HUES64 (cell line): Measurements from ENCODE around the gene MAP3K7.

Source experiments
- H3K27ac ChIP-seq: 2 replicates; pipeline ENCODE4 v1.7.0; 2013; ENCODE audit warnings: low read depth, low read length, inconsistent platforms
- H3K27me3 ChIP-seq: 2 replicates; pipeline ENCODE4 v1.6.1; 2013; ENCODE audit warnings: mild to moderate bottlenecking, low read length; ENCODE audit not compliant: insufficient read depth
- H3K36me3 ChIP-seq: 2 replicates; pipeline ENCODE4 v1.6.1; 2013; ENCODE audit warnings: mild to moderate bottlenecking, low read length; ENCODE audit not compliant: insufficient read depth
- H3K4me1 ChIP-seq: 2 replicates; pipeline ENCODE4 v1.6.1; 2013; ENCODE audit warnings: mild to moderate bottlenecking, low read length, moderate library complexity; ENCODE audit not compliant: insufficient read depth
- H3K4me3 ChIP-seq: 2 replicates; pipeline ENCODE4 v1.5.1; 2013; ENCODE audit warnings: mild to moderate bottlenecking, low read length, moderate library complexity
- H3K9ac ChIP-seq: 2 replicates; pipeline ENCODE4 v1.6.1; 2013; ENCODE audit warnings: mild to moderate bottlenecking, low read depth, low read length
- H3K9me3 ChIP-seq: 2 replicates; pipeline ENCODE4 v1.6.1; 2013; ENCODE audit warnings: low read depth, low read length; ENCODE audit not compliant: insufficient read depth
- WGBS: fragments of 150-250, 120-280 bp; methylation state at CpG from one replicate; pipeline ENCODE4 v1.1.7; 2013; ENCODE audit warnings: missing lambda C conversion rate; 5-methylcytosine and 5-hydroxymethylcytosine counted together

Gene MAP3K7

DNA sequence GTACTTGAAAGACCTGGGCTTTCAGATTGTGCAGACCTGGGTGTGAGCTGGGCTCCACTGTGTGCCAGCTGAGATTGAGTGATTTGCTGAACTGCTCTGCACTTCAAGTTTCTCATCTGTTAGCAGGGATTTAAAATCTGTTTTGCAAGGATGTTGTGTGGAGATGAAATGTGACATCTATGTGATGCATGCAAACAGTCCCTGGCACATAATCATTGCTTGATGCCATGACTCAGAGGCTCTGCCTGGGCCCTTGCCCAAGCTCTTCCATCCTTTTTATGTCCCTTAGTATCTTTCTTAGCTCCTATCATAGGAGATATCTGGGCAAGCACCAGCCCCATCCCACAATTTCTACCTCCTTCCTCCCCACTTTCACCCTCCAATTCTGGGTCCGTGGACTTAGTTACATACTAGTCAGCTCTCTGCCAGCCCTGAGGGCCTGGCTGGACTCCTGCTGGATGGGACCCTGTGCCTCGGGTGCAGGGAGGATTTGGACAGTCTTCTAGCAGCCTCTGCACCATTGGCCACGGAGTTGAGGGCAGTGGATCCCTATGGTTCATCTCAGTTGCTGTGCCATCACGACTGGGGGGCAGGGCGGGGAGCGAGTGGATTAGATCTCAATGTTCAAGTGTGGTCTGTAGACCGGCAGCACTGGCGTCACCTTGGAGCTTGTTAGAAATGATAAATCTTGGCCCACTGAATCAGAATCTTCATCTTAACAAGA lies 103.6 kb downstream of the MAP3K7 start:
- H3K27ac ChIP-seq, result no peak overlapping the region
- H3K4me1 ChIP-seq, result peaks cover 35% of the 10 kb centered on the region
- 94% methylated on average over 8 of the region's 8 CpGs for WGBS
- H3K27me3 ChIP-seq, result no peaks in the 10 kb centered on the region
- no peak overlapping the region for H3K9ac ChIP-seq
- no peaks in the 10 kb centered on the region for H3K36me3 ChIP-seq
- peaks cover 13% of the 10 kb centered on the region; the same call in 1 of the 2 replicates for H3K9me3 ChIP-seq
- H3K4me3 ChIP-seq, result no peak overlapping the region

DNA sequence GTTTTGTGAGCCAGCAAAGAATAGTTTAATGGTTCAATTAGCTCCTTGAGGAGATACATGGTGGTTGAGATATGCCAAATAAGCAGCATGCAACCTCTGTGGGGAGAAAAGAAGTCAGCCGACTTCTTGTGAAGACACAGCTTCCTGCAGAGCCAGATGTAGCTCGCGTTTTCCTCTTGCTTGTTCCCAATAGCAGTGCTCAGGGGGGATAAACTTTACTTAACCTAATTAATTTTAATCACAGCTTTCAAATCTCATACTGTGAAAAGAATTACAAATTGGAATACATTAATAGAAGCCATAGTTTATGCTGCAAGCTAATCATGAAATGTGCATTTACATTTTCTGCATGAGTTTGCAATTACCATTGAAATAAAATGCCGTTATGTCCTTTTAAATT lies 106.2 kb downstream of the MAP3K7 start:
- no peak overlapping the region for H3K27ac ChIP-seq
- no peaks in the 10 kb centered on the region for H3K27me3 ChIP-seq
- peaks cover 41% of the 10 kb centered on the region for H3K4me1 ChIP-seq
- H3K36me3 ChIP-seq, result no peaks in the 10 kb centered on the region
- no peak overlapping the region for H3K4me3 ChIP-seq
- 0 out of 2 replicates have a peak, but pooled peaks cover 1% of the 10 kb centered on the region for H3K9me3 ChIP-seq
- no peak overlapping the region for H3K9ac ChIP-seq
- WGBS, result 64% methylated on average over 4 of the region's 4 CpGs

DNA sequence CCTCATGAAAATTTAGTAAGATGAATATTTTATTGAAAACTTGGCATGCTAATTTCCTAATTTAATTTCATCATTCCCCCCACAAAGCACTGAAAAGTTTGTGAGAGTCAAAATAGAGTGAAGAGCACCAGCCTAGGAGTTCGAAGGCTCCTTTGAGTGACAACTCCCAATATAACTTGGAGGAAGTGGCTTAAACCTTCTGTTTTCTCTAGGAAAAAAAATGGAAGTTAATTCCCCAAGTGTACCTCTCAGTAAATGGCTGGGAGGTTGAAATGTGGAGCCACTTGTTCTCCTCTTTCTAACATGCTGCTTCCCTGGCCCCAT lies 107.3 kb downstream of the MAP3K7 start:
- H3K27ac ChIP-seq, result no peak overlapping the region
- H3K4me1 ChIP-seq, result peaks cover 31% of the 10 kb centered on the region
- no peaks in the 10 kb centered on the region for H3K36me3 ChIP-seq
- H3K27me3 ChIP-seq, result no peaks in the 10 kb centered on the region
- H3K9me3 ChIP-seq, result no peaks in the 10 kb centered on the region
- no peak overlapping the region for H3K9ac ChIP-seq
- H3K4me3 ChIP-seq, result no peak overlapping the region
- WGBS, result 86% methylated on average over 1 of the region's 1 CpG

DNA sequence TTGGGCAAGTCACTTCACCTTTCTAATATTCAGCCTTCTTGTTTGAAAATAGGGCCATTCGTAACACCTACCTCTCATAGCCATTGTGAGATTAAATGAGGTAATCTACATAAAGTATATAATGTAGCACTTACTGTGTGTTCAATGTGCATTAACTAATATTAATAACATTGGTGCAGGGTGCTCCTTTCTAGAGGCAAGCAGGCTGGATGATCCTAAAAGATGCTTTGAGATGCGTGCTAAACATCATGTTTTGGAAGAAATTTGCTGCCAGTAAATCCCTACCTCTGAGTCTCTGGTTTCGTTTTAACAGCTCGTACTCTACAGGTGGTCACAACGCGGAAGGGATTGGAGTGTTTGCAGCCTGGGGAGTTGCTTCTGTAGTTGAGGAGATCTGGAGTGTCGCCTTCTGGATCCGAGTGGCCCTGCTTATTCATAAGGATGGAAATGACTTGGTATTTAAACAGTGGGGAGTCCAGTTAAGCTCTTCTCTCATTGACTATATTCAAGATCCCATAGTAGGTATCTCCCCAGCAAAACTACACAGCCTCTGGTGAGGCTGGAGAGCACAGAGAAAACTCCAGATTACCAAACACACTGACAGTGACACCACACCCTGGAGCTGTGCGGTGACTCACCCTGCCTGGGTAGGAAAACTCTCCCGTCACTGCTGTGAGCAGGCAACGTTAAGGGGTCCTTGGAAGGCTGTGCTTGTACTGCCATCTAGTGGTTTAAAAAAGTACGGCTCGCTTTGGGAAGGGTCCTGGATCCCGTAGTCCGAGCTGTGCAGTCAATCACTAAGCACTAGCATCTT lies 107.9 kb downstream of the MAP3K7 start:
- Histone ChIP-seq H3K36me3 (no peaks in the 10 kb centered on the region), H3K27me3 (no peaks in the 10 kb centered on the region), H3K4me1 (peaks cover 25% of the 10 kb centered on the region), H3K27ac (no peak overlapping the region), H3K9ac (no peak overlapping the region), H3K4me3 (no peak overlapping the region), H3K9me3 (no peaks in the 10 kb centered on the region)
- WGBS, result 28% methylated on average over 12 of the region's 15 CpGs

DNA sequence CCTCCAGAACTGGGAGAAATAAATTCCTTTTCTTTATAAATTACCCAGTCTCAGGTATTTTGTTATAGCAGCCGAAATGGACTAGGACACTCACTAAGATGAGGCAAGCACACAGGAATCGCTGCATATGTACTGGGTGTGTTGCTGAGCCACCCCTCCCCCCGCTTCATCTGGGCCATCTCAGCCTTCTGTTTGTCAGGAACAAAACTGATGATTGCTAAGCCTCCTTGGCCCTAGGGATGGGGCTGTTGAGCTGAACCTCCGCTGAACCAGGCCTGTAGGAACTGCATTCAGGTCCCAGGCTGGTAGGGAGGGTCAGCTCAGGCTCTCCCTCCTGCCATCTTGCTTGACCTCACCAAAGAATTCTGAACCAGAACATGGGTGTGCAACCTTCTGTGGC lies 108.6 kb downstream of the MAP3K7 start:
- H3K27me3 ChIP-seq, result no peaks in the 10 kb centered on the region
- H3K4me3 ChIP-seq, result no peak overlapping the region
- peaks cover 22% of the 10 kb centered on the region for H3K4me1 ChIP-seq
- H3K9me3 ChIP-seq, result no peaks in the 10 kb centered on the region
- no peak overlapping the region for H3K9ac ChIP-seq
- no peak overlapping the region for H3K27ac ChIP-seq
- WGBS, result 64% methylated on average over 4 of the region's 4 CpGs
- H3K36me3 ChIP-seq, result no peaks in the 10 kb centered on the region

DNA sequence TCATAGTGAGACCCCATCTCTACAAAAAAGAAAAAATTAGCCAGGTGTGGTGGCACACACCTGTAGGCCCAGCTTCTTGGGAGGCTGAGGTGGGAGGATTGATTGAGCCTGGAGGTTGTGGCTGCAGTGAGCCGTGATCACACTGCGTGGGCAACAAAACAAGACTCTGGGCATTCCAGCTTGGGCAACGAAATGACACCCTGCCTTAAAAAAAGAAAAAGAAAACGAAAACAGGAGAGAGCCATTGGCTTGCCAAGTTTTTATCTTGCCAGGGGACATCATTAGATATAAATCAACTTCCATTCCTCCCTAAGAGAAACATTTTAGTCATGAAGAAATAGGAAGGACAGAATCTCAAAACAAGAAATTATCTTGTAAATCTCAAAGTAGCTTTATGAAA lies 109.5 kb downstream of the MAP3K7 start:
- Histone ChIP-seq H3K9me3 (no peaks in the 10 kb centered on the region), H3K27me3 (no peaks in the 10 kb centered on the region), H3K9ac (no peak overlapping the region), H3K4me3 (no peak overlapping the region), H3K36me3 (no peaks in the 10 kb centered on the region), H3K27ac (no peak overlapping the region), H3K4me1 (peaks cover 22% of the 10 kb centered on the region)
- 92% methylated on average over 4 of the region's 4 CpGs for WGBS

DNA sequence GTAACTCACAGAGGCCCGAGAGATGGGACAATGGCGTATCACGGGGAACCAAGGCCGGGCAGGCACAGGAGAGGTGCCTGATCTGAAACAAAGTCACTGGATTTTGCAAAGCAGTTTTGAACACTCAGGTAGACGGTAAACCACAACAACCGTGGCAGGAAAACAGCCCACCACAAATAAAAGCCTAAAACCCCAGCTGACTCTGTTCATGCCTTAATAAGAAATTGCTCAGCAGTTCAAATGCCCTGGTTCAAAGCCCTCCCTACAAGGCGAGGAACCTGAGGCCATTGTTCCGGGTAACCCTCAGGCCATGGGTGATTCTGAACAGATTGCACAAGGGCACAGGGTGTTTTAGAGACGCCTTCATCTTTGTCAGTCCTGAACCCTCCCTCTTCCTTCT lies 114.2 kb downstream of the MAP3K7 start:
- no peak overlapping the region for H3K9ac ChIP-seq
- no peaks in the 10 kb centered on the region for H3K36me3 ChIP-seq
- H3K4me1 ChIP-seq, result peaks cover 11% of the 10 kb centered on the region
- no peaks in the 10 kb centered on the region for H3K9me3 ChIP-seq
- no peak overlapping the region for H3K27ac ChIP-seq
- H3K4me3 ChIP-seq, result no peak overlapping the region
- 95% methylated on average over 9 of the region's 9 CpGs for WGBS
- no peaks in the 10 kb centered on the region for H3K27me3 ChIP-seq

DNA sequence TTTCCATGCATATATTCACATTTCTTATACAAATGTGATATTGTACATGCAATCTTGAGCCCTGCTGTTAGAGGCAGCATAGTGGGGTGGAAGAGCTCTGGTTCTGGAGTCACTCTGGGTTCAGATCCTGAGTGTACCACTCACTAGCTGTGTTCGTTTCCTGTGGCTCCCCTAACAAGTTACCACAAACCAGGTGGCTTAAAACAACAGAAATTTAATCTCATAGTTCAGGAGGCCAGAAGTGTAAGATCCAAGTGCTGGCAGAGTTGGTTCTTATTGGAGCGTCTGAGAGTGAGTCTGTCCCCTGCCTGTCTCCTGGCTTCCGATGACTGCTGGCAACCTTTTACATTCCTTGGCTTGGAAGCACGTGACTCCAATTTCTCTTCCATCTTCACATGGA lies 115.6 kb downstream of the MAP3K7 start:
- no peak overlapping the region for H3K9ac ChIP-seq
- no peaks in the 10 kb centered on the region for H3K9me3 ChIP-seq
- H3K36me3 ChIP-seq, result no peaks in the 10 kb centered on the region
- peaks cover 19% of the 10 kb centered on the region for H3K4me1 ChIP-seq
- H3K27ac ChIP-seq, result no peak overlapping the region
- H3K27me3 ChIP-seq, result no peaks in the 10 kb centered on the region
- no peak overlapping the region for H3K4me3 ChIP-seq
- WGBS, result 80% methylated on average over 4 of the region's 4 CpGs

DNA sequence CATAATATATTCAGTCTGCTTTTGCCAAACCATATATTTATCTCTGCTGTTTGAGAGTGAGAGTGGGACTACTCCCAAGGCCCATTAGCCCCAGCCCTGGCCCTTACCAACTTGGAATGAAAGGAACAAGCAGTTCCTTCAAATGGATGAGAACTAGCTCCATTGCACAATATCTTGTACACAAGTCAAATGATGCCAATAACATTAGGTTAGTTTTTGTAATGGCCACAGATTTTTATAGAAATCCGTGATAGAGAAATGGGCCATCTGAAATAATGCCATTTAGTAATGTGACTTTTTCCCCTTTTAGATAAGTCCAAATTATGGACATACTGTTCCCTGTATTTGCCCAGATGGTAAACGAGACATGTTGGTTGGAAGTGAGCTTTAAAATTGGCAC lies 117.0 kb downstream of the MAP3K7 start:
- 89% methylated on average over 1 of the region's 2 CpGs for WGBS
- Histone ChIP-seq H3K4me3 (no peak overlapping the region), H3K4me1 (peaks cover 23% of the 10 kb centered on the region), H3K9ac (no peak overlapping the region), H3K9me3 (no peaks in the 10 kb centered on the region), H3K36me3 (no peaks in the 10 kb centered on the region), H3K27me3 (no peaks in the 10 kb centered on the region), H3K27ac (no peak overlapping the region)

DNA sequence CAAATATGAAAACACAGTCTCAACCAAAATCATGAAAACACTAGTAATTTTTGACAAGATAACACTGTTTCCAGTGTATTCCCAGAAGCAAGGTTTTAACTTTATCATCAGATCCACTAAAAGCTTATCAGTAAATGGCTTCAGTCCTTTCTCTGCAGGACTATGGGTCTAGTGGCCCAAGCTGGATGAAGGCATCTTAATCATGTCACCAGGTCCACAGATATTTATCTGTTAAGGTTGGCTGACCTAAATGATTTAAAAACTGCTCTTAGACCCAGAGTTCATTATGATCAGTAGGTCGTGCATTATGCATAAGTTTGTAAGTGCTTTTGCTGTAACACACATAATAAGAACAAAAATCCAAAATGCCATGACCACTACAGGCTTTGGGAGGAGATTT lies 118.0 kb downstream of the MAP3K7 start:
- WGBS, result no CpG with 5 or more reads among the region's 1 CpG
- Histone ChIP-seq H3K9ac (no peak overlapping the region), H3K9me3 (no peaks in the 10 kb centered on the region), H3K27ac (no peak overlapping the region), H3K27me3 (no peaks in the 10 kb centered on the region), H3K36me3 (no peaks in the 10 kb centered on the region), H3K4me1 (peaks cover 23% of the 10 kb centered on the region), H3K4me3 (no peak overlapping the region)

DNA sequence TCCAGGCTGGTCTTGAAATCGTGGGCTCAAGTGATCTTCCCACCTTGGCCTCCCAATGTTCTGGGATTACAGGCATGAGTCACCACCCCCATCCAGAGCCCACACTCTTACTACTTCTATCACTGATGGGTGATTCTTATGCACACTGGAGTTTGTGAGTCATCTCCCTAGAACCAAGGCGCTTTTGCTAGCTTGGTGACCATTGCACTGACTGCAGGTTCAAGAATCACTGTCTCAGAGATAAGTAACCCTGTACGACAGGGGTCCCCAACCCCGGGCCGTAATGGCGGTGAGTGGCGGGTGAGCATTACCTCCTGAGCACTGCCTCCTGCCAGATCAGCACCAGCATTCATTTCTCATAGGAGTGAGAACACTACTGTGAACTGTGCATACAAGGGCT lies 118.8 kb downstream of the MAP3K7 start:
- H3K9ac ChIP-seq, result no peak overlapping the region
- H3K36me3 ChIP-seq, result no peaks in the 10 kb centered on the region
- peaks cover 23% of the 10 kb centered on the region for H3K4me1 ChIP-seq
- H3K4me3 ChIP-seq, result no peak overlapping the region
- no peaks in the 10 kb centered on the region for H3K27me3 ChIP-seq
- no peaks in the 10 kb centered on the region for H3K9me3 ChIP-seq
- 82% methylated on average over 7 of the region's 7 CpGs for WGBS
- no peak overlapping the region for H3K27ac ChIP-seq
